HEK293T (cell line): Measurements from ENCODE around the gene ANO4.

Experiments used
- ARNT ChIP-seq: fragments of 450-650 bp; IDR thresholded peaks from 2 replicates; pipeline ENCODE4 v1.6.1; 2017; ENCODE audit warnings: mild to moderate bottlenecking
- CTBP1 ChIP-seq: fragments of 450-650 bp; IDR thresholded peaks from 2 replicates; pipeline ENCODE4 v1.6.1; 2016; ENCODE audit warnings: borderline replicate concordance
- FOXA1 ChIP-seq: fragments of 450-650 bp; IDR thresholded peaks from 2 replicates; pipeline ENCODE4 v1.6.1; 2016; ENCODE audit warnings: mild to moderate bottlenecking
- FOXM1 ChIP-seq: fragments of 450-650 bp; IDR thresholded peaks from 2 replicates; pipeline ENCODE4 v1.6.1; 2017; ENCODE audit warnings: mild to moderate bottlenecking, borderline replicate concordance
- L3MBTL2 ChIP-seq: fragments of 450-650 bp; conservative IDR thresholded peaks from 2 replicates; pipeline ENCODE4 v1.6.1; 2016; ENCODE audit warnings: mild to moderate bottlenecking
- SP1 ChIP-seq: fragments of 450-650 bp; IDR thresholded peaks from 2 replicates; pipeline ENCODE4 v1.6.1; 2017
- SUZ12 ChIP-seq: fragments of 450-650 bp; IDR thresholded peaks from 2 replicates; pipeline ENCODE4 v1.6.1; 2016; ENCODE audit warnings: mild to moderate bottlenecking
- TARDBP ChIP-seq: fragments of 450-650 bp; IDR thresholded peaks from 2 replicates; pipeline ENCODE4 v1.6.1; 2016
- TF ChIP-seq, protein P1 (sequence below): fragments of 450-650 bp; IDR thresholded peaks from 2 replicates; pipeline ENCODE4 v1.6.1; 2016

DNA sequence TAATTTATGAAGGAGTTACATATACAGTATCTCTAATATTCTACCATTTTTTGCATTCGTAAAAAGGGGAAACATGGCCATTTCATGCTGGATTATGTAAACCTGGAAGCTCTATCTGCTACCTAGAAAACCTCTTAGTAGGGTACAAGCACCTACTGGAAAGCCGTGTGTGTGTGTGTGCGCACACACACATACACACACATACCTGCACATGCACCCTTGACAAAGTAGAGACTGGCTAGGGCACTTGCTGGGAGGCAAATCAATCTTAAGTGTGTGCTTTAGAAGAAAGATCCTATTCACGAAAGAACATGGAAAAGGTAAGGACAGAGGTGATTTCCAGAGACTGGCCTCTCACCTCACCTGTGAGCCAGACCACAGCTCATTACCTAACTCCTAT is 224.6 kb downstream of the ANO4 start:
- TF ChIP-seq SUZ12, result no peak
- TF ChIP-seq L3MBTL2, result no peak
- TF ChIP-seq FOXM1, result no peak
- no peak for TF ChIP-seq FOXA1
- no peak for TF ChIP-seq ARNT
- TF ChIP-seq SP1, result no peak
- no peak for TF ChIP-seq TARDBP
- TF ChIP-seq, protein P1, sequence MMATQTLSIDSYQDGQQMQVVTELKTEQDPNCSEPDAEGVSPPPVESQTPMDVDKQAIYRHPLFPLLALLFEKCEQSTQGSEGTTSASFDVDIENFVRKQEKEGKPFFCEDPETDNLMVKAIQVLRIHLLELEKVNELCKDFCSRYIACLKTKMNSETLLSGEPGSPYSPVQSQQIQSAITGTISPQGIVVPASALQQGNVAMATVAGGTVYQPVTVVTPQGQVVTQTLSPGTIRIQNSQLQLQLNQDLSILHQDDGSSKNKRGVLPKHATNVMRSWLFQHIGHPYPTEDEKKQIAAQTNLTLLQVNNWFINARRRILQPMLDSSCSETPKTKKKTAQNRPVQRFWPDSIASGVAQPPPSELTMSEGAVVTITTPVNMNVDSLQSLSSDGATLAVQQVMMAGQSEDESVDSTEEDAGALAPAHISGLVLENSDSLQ, result no peak
- TF ChIP-seq CTBP1, result no peak
